Middle frontal gyrus (tissue), 1 donor: Measurements from ENCODE around the gene OR11H7.
"Not testable (repeated sequence)": the region's sequence is repeated elsewhere in the genome, so short reads cannot be mapped to it uniquely, and the experiment has no call there.

Experiments
- DNase-seq: peaks from one replicate; pipeline ENCODE4 v3.0.0-alpha.2; 2015; ENCODE audit warnings: low spot score; ENCODE audit errors: extremely low spot score

OR11H7 gene

GRCh38 chr14:20228681-20229080, at the start of gene OR11H7:
Gene OR11H7 (plus strand): TSS chr14:20228981.
- no peak for DNase-seq

- DNase-seq, result no peak
Measured at GRCh38 chr14:20179218-20179617, 49.6 kb upstream of the OR11H7 start.

DNA sequence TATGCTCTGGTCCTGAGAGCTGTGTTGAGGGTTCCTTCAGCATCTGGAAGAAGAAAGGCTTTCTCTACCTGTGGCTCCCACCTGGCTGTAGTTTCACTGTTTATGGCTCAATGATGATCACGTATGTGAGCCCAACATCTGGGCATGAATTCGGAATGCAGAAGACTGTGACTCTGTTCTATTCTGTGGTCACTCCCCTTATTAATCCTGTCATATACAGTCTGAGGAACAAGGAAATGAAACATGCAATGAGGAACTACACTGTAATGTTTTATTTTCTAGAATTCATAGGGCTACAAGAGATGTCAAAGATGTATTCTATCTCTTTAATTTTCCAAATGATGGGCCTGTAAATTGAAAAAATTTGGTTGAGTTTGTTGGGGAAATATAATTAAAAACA, 48.9 kb upstream of the OR11H7 start:
- DNase-seq, result no peak

- DNase-seq, result no peak
Measured at GRCh38 chr14:20180486-20180885, 48.3 kb upstream of the OR11H7 start.

- DNase-seq, result no peak
Measured at GRCh38 chr14:20184181-20184580, 44.6 kb upstream of the OR11H7 start.

DNA sequence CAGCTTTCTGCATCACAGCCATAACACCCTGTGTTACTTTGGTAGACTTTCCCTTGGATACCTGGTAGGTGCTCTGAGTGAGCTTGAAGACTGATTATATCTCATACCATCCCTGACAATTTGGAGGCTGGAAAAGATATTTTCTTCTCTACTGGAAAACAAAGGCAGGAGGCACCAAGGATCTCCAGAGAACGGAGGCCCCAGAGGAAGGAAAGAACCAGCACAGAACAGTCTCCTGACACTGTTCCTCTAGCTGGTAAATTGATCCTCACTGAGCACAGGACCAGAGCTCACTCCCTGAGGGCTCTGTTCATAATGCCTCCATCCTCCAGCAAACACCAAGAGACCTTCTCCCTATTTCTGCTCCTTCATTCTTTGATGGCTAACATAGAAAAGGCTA, 38.2 kb upstream of the OR11H7 start, which contains the start of gene OR11G2:
TSS of gene OR11G2 (plus strand) at position 301 of the 400 bp plus-strand sequence. CDS start 6,542 bp downstream, outside the sequence.
- DNase-seq, result no peak

GRCh38 chr14:20191396-20191795, 37.4 kb upstream of the OR11H7 start:
- no peak for DNase-seq

GRCh38 chr14:20194101-20194500, 34.7 kb upstream of the OR11H7 start:
- DNase-seq, result no peak

GRCh38 chr14:20195170-20195569, 33.6 kb upstream of the OR11H7 start:
- DNase-seq, result not testable (repeated sequence)

GRCh38 chr14:20195911-20196310, 32.9 kb upstream of the OR11H7 start:
- no peak for DNase-seq

DNA sequence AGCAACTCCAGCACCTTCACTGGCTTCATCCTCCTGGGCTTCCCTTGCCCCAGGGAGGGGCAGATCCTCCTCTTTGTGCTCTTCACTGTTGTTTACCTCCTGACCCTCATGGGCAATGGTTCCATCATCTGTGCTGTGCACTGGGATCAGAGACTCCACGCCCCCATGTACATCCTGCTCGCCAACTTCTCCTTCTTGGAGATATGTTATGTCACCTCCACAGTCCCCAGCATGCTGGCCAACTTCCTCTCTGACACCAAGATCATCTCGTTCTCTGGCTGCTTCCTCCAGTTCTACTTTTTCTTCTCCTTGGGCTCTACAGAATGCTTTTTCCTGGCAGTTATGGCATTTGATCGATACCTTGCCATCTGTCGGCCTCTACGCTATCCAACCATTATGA, 31.3 kb upstream of the OR11H7 start:
- no peak for DNase-seq

GRCh38 chr14:20198991-20199390, 29.8 kb upstream of the OR11H7 start:
- DNase-seq, result no peak

GRCh38 chr14:20204721-20205120, 24.1 kb upstream of the OR11H7 start:
- no peak for DNase-seq

- DNase-seq, result no peak
Measured at GRCh38 chr14:20209595-20209994, 19.2 kb upstream of the OR11H7 start.

- not testable (repeated sequence) for DNase-seq
Measured at GRCh38 chr14:20212406-20212805, 16.4 kb upstream of the OR11H7 start.

GRCh38 chr14:20215196-20215595, 13.6 kb upstream of the OR11H7 start:
- DNase-seq, result no peak

- DNase-seq, result no peak
Measured at GRCh38 chr14:20219033-20219432, 9.7 kb upstream of the OR11H7 start.

DNA sequence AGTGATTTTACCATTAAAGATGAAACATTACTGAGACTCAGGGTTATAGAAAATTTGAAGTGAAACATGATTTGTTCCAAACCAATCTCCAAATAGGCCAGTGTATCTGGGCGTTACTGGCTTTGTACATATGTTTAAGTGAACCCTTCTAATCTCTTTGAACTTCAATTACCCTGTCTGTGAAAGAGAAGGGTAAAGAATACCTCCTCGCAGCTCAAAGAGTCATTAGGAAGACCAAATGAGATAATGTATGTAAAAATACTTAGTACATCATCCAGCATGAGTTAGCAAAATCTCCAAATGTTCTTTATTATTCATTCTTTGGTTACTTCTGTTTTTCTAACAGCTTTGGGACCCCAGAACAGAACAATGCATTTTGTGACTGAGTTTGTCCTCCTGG, 5.4 kb upstream of the OR11H7 start, which contains the start of gene OR11H6:
TSS of gene OR11H6 (plus strand) at position 301 of the 400 bp plus-strand sequence. CDS start at position 301, 0 bp downstream.
- DNase-seq, result no peak

DNA sequence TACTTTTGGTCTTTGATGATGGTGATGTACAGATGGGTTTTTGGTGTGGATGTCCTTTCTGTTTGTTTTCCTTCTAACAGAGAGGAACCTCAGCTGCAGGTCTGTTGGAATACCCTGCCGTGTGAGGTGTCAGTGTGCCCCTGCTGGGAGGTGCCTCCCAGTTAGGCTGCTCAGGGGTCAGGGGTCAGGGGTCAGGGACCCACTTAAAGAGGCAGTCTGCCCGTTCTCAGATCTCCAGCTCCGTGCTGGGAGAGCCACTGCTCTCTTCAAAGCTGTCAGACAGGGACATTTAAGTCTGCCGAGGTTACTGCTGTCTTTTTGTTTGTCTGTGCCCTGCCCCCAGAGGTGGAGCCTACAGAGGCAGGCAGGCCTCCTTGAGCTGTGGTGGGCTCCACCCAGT, 6.6 kb downstream of the OR11H7 start:
- not testable (repeated sequence) for DNase-seq

DNA sequence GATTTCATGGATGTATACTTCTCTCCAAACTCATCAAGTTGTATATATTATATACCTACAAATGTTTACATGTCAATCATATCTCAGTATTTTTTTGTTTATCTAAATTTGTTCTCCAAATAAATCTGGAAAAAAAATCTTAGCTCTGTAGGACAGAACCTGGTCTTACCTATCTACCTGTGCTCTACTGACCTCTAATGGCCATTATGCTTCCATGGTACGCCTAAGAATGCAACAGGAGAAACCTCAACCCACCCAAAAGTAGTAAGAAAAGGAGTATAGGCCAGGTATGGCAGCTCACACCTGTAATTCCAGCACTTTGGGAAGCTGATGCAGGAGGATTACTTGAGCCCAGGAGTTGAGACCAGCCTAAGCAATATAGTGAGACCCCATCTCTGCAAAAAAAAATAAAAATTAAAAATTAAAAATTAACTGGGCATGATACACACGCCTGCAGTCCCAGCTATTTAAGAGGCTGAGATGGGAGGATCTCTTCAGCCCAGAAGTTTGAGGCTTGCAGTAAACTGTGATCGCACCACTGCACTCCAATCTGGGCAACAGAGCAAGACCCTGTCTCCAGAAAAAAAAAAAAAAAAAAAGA, 19.0 kb downstream of the OR11H7 start:
- DNase-seq, result no peak

GRCh38 chr14:20262642-20263128, 33.9 kb downstream of the OR11H7 start:
- no peak for DNase-seq

GRCh38 chr14:20264361-20264760, 35.6 kb downstream of the OR11H7 start:
- not testable (repeated sequence) for DNase-seq

GRCh38 chr14:20274062-20274461, 45.3 kb downstream of the OR11H7 start:
- DNase-seq, result no peak
